HG03097 (cell line): ENCODE results near the gene KCNH6.

ENCODE experiments used
- ATAC-seq: cut with Tn5 transposase; IDR thresholded peaks from one replicate; pipeline ENCODE4 v1.9.1; 2021; ENCODE audit not compliant: unreplicated experiment, low FRiP score

KCNH6 gene

DNA sequence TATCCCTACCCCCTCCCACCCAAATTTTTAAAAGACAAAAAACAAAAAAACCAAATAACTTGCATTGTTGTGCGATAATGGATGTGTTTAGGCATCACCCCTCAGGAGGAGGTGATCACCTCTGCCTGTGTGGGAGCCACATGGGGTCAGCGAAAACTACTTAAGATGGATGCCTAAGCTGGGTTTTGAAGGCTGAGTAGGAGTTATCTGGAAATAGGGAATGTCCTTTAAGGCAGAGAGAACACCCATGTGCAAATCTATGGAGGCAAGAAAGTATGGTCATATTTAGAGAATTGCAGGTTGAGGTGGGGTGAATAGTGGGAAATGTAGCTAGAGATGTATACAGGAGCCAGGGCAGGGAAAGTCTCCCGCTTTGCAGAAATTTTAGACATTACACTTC is 72.0 kb downstream of the KCNH6 start:
- ATAC-seq: no peak
